Measurements from ENCODE around the gene SNED1. TPM values are rescaled to one million over a fixed set of nuclear protein-coding genes. Genes with fewer than 3 reads are reported as not detected.

Gene SNED1
- total RNA-seq, 2 donors from 2014 or later, result 4.6 TPM

GRCh38 chr2:241083091-241083415 lies 84.6 kb downstream of the SNED1 start:
- TF ChIP-seq CTCF (IDR thresholded peaks at IDR 0.05), result no peak
- Histone ChIP-seq H3K9me3 (no peaks in the 10 kb centered on the region), H3K9ac (ENCODE audit: low read depth in 2 of 2, low read length in 2 of 2) (no peak overlapping the region), H3K36me3 (no peaks in the 10 kb centered on the region), H3K27ac (no peak overlapping the region), H3K4me3 (no peak overlapping the region), H3K4me1 (peaks cover 3% of the 10 kb centered on the region), H3K27me3 (no peaks in the 10 kb centered on the region)
- DNase-seq, result no peak
- intact Hi-C loops (cut with DNase I), result no loop called here

GRCh38 chr2:241084856-241085444 lies 86.5 kb downstream of the SNED1 start:
- Histone ChIP-seq H3K9me3 (no peaks in the 10 kb centered on the region), H3K36me3 (no peaks in the 10 kb centered on the region)
- DNase-seq, result no peak

GRCh38 chr2:241087420-241088268 lies 89.2 kb downstream of the SNED1 start:
- intact Hi-C loops (cut with DNase I), result no loop called here

More at GRCh38 chr2:241084856-241085444, 86.5 kb downstream of the SNED1 start:
- Histone ChIP-seq H3K4me3 (no peak overlapping the region), H3K27me3 (no peaks in the 10 kb centered on the region), H3K4me1 (peaks cover 3% of the 10 kb centered on the region), H3K27ac (no peak overlapping the region), H3K9ac (ENCODE audit: low read depth in 2 of 2, low read length in 2 of 2) (no peak overlapping the region)
- TF ChIP-seq CTCF (IDR thresholded peaks at IDR 0.05), result no peak
- intact Hi-C loops (cut with DNase I), result no loop called here

GRCh38 chr2:241088376-241088775 lies 90.0 kb downstream of the SNED1 start:
- Histone ChIP-seq H3K4me1 (no peaks in the 10 kb centered on the region), H3K36me3 (no peaks in the 10 kb centered on the region), H3K27me3 (no peaks in the 10 kb centered on the region), H3K9me3 (no peaks in the 10 kb centered on the region), H3K9ac (ENCODE audit: low read depth in 2 of 2, low read length in 2 of 2) (no peak overlapping the region), H3K27ac (no peak overlapping the region), H3K4me3 (no peak overlapping the region)
- TF ChIP-seq CTCF (IDR thresholded peaks at IDR 0.05), result no peak
- DNase-seq, result no peak
- intact Hi-C loops (cut with DNase I), result no loop called here

More at GRCh38 chr2:241087420-241088268, 89.2 kb downstream of the SNED1 start:
- TF ChIP-seq CTCF (IDR thresholded peaks at IDR 0.05), result no peak
- no peaks in the 10 kb centered on the region for H3K36me3 ChIP-seq
- no peak for DNase-seq
- no peaks in the 10 kb centered on the region for H3K27me3 ChIP-seq
- H3K27ac ChIP-seq, result no peak overlapping the region
- H3K9me3 ChIP-seq, result no peaks in the 10 kb centered on the region
- H3K4me1 ChIP-seq, result no peaks in the 10 kb centered on the region
- H3K4me3 ChIP-seq, result no peak overlapping the region
- no peak overlapping the region for H3K9ac ChIP-seq (ENCODE audit: low read depth in 2 of 2, low read length in 2 of 2)

- Histone ChIP-seq H3K36me3 (no peaks in the 10 kb centered on the region), H3K27me3 (no peaks in the 10 kb centered on the region), H3K4me3 (no peak overlapping the region), H3K4me1 (no peaks in the 10 kb centered on the region), H3K9ac (ENCODE audit: low read depth in 2 of 2, low read length in 2 of 2) (no peak overlapping the region), H3K27ac (no peak overlapping the region), H3K9me3 (no peaks in the 10 kb centered on the region)
- DNase-seq, result no peak
- TF ChIP-seq CTCF (IDR thresholded peaks at IDR 0.05), result no peak
- intact Hi-C loops (cut with DNase I), result no loop called here
Measured at GRCh38 chr2:241088791-241089732, 90.6 kb downstream of the SNED1 start.
